HG03354 (cell line): Measurements from ENCODE around the gene TGM2.

Experiments used
- ATAC-seq: cut with Tn5 transposase; IDR thresholded peaks from one replicate; pipeline ENCODE4 v1.9.1; 2021; ENCODE audit warnings: mild to moderate bottlenecking; ENCODE audit not compliant: unreplicated experiment, poor library complexity, severe bottlenecking

TGM2 gene

DNA sequence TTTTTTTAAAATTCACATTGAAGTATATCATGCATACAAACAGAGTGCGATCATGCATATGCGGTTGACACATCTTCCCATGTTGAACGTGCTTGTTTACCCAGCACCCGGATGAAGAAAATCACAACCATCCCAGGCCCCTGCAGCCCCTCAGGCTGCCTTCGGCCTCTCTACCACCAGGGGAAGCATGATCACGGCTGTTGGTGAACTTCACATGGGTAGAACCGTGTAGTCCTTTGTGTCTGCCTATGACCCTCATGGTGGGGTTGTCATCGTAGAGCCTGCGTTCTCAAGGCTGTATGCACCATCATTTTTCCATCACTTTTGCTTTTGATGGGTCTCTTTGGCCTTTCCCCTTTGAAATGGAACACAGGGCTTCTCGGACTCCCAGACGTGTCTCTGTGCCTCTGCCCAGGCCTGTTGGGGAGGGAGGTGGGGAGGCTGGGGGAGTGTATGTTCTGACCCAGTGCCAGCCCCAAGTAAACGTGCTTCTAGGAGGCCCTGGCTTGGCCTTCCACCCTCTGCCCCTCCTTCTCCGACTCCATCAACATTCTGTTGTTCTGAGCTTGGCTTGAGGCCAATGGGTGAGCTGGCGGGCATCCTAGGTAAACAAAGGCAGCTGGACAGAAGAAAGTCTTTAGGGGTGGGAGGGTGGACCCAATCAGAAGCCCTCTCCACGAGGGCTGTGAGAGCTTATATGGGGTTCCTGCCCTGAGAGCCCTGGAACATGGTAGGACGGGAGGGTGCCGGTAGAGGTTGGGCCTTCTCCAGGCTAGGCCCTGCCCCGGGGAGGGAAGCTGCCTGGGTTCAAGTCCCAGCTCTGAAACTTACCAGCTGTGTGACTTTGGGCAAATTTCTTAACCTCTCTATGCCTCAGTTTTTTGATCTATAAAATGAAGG is 39.7 kb downstream of the TGM2 start:
- no peak for ATAC-seq

DNA sequence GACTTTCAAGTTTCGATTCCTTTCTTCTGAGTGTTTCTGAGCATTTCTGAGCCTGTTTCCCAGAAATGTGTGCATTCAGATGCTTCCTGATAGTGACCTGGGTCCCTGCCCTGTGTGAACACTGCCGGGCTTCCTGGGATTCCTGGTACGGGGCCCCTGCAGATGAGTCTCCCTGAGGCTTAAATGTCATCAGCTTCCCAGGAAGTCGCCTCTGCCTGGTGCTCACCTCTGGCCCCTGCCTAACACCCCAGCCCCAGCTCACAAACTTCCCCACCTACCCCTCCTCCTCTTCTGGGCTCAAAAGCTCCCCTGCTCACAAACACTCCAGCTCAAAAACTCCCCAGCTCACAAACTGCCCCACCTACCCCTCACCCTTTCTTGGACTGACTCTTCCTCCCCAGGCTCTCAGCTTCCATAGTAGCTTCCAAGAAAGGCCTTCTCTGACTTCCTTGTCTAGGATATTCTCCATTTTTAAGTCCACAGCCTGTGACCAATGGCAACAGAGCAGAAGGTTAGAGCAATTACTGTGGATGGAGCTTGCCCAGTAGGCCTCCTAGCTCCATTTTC is 42.0 kb downstream of the TGM2 start:
- ATAC-seq = no peak

DNA sequence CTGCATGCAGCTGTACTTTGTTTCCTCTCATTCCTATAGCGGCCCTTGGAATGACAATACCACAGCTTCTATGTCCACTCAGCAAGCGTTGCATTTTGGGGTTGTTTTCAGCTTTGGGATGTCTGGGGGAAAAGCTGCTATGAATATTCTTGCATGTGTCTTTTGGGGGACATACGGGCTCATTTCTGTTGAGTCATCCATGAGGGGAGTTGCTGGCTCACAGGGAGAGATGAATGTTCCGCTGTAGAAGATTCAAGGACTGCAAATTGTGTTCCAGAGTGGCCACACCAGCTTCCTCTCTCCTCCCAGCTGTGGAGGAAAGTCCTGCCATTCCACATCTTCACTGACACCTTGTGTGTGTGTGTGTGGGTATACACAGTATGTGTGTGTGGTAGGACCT is 43.3 kb downstream of the TGM2 start:
- ATAC-seq = no peak

DNA sequence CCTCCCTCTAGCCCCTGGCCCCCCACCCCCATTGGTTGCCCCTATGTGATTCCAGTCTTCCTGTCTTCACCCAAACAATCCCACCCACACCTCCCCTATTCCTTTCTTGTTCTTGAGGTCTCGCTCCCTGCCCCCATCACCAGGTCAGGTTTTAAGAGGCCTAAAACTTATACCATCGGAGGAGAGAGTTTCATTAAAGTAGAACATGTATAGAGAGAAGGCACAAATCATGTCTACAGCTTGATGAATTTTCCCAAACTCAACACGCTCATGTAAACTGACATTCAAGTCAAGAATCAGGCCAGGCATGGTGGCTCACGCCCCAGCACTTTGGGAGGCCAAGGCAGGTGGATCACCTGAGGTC is 44.5 kb downstream of the TGM2 start:
- ATAC-seq = no peak

DNA sequence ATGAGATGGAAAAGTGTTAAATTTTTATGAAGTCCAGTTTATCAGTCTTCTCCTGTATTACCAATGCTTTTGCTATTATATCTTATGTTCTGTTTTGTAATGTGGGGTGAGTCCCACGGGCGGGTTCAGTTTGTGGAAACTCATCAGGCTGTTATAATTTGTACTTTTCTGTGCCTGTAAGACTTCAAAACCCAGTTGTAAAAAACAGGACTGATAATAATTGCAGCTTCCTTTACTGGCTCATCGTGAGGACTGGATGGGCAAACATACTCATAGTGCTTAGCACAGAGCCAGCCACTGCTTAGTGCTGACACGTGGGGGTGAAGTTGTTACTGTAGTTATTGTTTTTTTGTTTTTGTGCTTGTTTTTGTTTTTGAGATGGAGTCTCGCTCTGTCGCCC is 45.6 kb downstream of the TGM2 start:
- no peak for ATAC-seq

DNA sequence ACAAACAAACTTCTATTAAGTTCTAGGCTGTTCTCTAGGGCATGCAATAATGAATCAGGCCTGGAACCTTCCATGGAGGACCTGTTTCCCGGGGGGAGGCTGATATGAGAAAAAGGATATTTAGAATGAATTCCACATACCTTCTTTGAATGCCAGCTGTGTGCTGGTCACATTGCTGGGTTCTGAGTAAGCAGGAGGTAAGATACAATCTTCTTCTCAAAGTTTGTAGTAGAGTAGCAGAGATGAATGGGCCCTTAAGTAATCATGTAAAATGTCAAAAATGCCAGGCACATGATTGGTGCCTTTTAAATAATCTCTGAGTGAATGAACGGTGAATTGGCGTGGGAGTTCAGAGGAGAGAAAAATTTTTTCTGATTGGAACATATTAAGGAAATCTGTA is 47.4 kb downstream of the TGM2 start:
- ATAC-seq = no peak

DNA sequence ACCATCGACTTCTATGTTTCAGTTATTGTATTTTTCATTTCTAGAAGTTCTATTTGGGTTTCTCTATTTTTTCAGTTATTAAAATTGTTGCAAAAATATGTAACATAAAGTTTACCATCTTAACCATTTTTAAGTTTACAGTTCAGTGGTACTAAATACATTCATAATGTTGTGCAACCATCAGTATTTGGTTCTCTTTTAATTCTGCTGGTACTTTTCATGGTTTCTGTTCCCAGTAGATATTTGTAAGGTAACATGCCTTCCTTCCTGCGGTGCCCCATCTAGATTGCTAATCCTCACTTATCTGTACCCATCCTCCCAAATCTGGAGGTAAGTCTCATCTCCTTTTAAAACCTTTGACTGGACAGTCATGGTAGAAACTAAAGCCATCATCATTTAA is 47.9 kb downstream of the TGM2 start:
- no peak for ATAC-seq

DNA sequence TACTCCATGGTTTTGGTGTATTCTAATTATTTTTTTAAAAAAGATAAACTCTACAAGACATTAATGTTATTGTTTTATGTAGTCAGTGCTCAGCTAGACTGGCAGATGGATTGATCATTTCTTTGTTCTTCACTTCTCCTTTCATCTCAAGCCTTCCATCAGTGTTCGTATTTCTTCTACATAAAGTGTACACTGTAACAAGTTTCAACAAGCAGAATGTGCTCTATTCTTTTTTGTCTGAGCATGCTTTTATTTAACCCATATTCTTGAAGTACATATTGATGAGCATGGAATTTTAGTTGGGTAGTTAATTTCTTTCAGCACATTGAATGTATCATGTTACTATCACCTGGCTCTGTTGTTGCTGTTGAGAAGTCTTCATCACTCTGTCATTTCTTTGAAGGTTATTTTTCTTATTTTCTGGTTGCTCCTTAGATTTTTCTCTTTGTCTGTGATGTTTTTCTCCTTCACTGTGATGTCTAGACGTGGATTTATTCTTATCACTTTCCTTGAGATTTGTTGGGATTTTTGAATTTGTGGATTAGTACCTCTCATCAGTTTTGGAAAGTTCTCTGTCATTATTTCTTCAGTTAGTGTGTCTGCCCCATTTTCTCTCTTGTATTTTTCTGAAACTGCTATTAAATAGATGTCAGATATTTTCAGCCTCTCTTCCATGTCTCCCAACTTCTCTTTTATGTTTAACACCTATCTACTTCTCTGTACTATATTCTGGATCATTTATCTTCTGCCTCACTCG is 48.5 kb downstream of the TGM2 start:
- no peak for ATAC-seq

DNA sequence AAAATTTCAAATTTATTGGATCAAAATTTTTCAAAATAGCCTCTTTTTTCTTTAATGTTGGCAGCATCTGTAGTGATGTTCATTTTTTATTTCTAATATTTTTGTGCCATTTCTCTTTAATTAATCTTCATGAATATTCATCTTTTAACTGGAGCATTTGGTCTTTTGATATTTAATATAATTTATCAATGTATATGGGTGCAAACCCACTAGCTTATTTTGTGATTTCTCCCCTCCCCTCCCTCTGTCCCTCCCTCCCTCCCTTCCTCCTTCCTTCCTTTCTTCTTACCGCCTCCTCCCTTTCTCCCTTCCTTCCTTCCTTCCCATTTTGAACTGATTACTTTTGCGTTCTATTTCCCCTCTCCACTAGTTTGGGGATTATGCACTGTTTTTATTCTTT is 49.2 kb downstream of the TGM2 start:
- no peak for ATAC-seq

DNA sequence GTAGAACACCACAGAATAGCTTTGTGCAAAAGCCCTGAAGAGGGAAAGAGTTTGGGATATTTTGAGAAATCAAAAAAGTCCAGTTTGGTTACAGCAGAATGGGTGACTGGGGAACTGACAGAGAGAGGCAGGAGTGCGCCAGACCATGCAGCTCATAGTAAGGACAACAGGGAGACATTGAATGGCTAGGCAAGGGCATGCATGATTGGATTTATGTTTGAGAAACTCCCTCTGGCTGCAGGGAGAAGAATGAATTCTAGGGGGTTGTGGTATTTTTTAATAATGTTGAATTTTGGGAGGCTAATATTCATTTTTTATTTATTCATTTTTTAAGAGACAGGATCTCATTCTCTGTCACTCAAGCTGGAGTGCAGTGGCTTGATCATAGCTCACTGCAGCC is 49.9 kb downstream of the TGM2 start:
- ATAC-seq = no peak

DNA sequence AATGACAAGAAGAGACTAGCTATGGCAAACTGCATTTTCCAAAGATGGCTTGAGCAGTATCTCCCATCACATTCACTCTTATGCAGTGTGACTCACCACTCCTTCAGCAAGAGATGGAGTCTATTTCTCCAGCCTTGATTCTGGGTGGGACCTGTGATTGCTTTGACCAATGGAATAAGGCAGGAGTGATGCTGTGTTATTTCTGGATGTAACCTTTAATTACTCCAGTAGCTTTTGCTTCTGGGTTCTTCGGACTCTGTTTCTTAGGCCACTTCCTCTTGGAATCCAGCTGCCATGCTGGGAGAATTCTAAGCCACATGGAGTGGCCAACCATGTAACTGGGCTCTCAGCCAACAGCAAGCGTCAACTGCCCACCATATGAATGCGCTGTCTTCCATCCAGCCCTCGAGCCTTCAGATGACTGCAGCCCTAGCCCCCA is 50.7 kb downstream of the TGM2 start:
- ATAC-seq = no peak

DNA sequence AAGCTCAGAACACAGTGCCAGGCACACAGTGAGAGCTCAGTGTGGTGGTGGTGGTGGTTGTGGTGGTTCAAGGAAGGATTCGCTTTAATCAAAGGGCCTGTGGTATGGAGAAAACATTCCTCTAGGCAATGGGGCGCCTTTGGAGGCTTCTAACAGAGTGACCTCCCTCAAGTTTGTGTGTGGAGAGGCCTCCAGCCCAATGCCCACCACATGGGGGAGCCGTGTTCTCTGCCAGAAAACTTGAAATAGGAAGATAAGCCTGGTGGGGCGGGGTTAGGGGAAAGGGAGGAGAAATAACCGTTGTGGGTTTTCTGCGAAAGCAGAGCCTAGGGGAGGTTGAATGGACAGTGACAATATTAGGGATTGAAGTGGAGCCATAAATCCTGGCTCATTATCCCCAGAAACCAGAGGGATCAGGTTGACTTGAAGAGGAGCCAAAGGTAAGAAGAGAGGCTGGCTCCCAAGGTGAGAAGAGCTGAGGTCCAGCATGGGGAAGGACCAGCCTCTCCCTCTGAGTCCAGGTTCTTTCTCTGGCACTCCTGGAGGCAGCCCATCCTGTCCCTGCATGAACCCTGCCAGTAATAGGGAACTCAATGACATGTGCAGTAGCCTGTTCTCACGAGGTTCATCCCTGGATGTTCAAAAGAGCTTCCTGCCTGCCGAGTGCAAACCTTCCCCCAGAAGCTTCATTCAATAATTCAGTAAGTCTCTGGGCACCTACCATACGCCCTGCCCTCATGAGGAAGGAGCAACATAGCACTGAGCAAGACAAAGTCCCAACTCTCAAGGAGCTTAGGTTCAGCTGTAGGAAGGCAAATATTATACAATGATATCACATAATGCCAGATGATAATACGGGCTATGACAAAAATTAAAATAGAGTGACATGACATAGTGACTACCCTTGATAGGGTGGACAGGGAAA is 51.4 kb downstream of the TGM2 start:
- ATAC-seq = no peak

DNA sequence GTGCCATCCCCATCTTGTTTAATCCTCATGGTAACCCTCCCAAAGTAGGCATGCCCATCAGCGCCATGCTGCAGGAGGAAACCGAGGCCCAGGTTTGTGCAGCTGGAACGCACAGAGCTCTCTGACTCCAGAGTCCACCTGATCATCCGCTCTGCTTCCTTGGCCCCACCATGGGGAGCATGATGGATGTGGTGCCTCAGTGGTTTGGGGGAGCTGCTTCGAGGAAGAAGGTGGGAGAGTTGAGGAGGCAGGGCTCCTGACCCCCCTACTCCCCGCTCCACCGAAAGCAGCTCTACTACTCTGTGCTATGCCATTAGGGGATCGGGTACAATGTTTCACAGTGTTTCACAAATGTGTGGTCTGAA is 52.2 kb downstream of the TGM2 start:
- ATAC-seq = no peak

DNA sequence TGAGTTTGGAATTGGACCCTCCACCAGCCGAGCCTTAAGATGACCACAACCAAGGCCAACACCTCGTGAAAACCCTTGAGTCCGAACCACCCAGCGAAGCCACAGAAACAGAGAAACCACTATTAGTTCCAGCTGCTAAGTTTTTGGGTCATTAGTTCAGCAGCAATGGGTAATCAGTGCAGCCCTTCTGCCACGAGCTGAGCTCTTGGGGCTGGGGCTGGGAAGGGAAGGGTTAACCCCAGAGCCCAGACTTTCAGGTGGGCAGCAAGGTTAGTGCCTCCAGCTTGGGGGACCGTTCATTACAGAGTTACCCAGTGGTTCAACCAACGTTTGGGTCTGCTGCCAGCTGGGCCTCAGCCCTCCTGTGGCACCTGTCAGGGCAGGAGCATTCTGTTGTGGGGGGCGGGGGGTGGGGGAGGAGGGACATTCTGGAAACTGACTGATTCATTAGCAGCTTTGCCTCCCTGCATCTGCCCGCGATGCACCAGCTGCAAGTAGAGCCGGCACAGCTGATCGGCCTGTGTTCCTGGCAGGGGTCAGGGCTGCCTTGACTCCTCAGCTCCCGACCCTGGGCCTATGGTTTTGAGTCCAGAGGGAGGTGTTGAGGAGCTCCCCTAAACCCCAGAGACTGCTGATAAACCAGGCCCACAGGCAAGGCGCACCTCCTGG is 52.7 kb downstream of the TGM2 start:
- no peak for ATAC-seq

DNA sequence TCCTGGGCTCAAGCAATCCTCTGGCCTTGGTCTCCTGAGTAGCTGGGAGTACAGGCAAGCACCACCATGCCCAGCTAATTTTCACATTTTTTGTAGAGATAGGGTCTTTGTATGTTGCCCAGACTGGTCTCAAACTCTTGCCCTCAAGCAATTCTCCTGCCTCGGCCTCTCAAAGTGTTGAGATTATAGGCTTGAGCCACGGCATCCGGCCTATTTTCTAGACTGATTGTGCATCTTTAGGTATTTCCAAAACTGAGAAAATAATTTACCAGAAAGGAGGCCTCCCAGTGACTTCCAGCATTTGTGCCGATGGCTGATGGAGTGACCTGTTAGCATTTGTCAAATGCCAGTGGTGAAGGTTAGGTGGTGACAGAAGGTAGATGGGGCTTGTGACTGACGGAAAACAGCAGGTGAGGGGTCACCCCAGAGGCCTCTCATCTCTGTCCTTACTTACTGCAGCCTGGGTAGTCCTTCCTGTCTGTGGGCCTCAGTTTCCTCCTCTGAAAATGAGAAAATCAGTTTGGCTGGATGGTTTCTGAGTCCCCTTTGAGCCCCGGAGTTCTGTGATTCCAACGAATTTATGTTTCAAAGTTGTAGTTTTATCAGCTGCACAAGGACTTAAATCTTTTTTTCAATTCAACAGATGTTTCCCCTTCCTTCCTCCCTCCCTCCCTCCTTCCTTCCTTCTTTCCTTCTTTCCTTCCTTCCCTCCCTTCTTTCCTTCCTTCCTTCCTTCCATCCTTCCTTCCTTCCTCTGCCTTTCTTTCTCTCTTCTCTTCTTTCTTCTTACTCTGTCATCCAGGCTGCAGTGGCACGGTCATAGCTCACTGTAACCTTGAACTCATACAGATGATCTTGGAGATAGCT is 53.5 kb downstream of the TGM2 start:
- ATAC-seq = no peak

DNA sequence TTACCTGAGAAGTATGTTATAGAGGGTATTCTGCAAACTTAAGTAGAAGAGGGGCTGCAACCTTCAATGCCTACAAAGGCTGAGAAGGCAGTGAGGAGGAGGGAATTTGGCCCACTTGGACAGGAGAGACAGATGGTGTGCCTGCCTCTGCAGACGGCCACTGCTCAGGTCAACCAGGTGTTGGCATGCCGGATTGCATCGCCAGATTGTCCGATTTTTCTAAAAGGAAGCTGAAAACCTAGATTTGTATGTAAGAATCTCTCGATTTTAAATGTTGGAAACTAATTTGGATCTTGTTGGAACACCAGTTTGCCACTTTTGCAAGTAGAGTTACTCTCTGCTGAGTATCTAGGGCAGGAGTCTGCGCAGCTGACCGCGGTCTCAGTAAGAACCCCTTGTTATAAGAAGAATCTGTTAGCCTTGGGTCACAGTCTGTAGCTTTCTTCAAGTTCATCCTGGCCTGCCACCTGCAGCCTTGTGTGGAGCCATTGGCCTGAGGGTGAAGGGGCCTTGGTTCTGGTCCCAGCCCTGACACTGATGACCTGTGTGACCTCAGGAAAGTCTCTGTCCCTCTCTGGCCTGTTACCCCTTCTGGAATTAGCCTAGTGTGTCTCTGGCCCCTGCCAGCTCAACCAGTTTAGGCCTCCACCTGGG is 54.4 kb downstream of the TGM2 start:
- no peak for ATAC-seq

DNA sequence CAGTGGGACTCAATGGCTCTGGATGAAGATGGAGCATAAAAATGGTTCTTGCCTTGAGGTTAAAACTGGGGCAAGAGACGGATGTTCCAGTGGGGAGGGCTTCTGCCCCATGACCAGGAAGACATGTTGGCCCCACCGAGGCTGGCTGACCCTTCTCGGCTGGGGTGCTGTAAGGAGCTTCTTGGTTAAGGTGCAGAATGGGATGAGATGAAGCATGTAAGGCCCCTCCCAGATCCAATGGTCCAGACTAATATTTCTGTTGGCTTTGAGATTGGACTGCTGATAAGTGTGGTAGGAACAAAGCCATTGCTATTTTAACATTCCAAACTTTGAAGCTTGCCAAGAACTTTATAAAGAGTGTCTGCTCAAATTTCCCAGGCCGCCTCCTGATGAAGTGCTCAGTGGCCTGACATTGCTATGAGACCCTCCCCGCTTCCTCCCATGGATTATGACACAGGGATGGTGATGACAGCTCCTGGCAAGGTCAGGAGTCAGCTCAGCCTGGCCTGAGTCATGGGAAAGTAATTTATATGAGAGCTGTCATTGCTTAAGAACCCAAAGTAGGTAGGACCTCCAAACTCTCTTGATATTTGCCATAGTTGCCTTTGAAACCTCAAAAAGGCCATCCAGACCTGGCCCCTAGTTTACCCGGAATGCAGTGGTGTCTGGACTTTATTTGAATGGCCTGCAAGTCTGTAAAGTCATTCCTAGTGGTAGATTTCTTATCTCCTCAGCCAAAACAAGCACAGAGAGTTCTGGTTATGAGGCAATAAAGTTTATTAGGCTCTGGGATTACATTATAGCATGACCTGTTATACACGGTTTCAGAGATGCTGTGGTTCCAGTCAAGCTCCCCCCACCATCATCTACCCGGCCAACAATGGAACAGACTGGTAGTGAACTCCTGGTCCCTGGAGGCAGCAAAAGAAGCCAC is 55.2 kb downstream of the TGM2 start:
- no peak for ATAC-seq
